Mucosa of descending colon (tissue), 3 donors: ENCODE measurements around the gene GJB3. TPM values are rescaled to one million over a fixed set of nuclear protein-coding genes. Genes with fewer than 3 reads are reported as not detected.
A peak's percentile ranks its signal among the peaks of the same experiment; 100 is the strongest.

Experiments
- ATAC-seq: fragments of 200-7000 bp; cut with Tn5 transposase; one replicate; pipeline ENCODE4 v1.9.1; 2020; ENCODE audit warnings: mild to moderate bottlenecking, moderate library complexity
- DNase-seq, 3 donors: peaks; one replicate each; pipeline ENCODE4 v3.0.0-alpha.2; 2020
- H3K36me3 ChIP-seq: fragments of 200-600 bp; one replicate; pipeline ENCODE4 v1.8.0; 2021; ENCODE audit warnings: low read depth, mild to moderate bottlenecking
- H3K4me1 ChIP-seq: fragments of 200-600 bp; one replicate; pipeline ENCODE4 v1.8.0; 2021; ENCODE audit warnings: low read depth, mild to moderate bottlenecking
- H3K4me3 ChIP-seq: fragments of 200-600 bp; one replicate; pipeline ENCODE4 v1.8.0; 2021; ENCODE audit warnings: mild to moderate bottlenecking
- H3K9me3 ChIP-seq: fragments of 200-600 bp; one replicate; pipeline ENCODE4 v1.8.0; 2021; ENCODE audit warnings: mild to moderate bottlenecking
- intact Hi-C, 2 donors: fragments of 100-400 bp; cut with DNase I in 1 of 2; cut with micrococcal nuclease in 1 of 2; formaldehyde crosslinking; loops; one replicate each; pipeline versions ENCODE4 v1.11.0 to v1.11.1; 2022; cut with DNase I, micrococcal nuclease
- total RNA-seq, 3 donors: library from RNA; stranded (reverse); fragmentation: NEBNext Ultra II Directional in 2 of 3; extraction: Animal tissue kit (Norgen Biotek cat#: 25700) in 2 of 3; gene quantifications; one replicate each; pipeline versions ENCODE4 v1.2.1 to v1.2.4, GENCODE V29; 2021 to 2023
- TF ChIP-seq, protein P1 (sequence below): fragments of 200-600 bp; IDR thresholded peaks from one replicate; pipeline ENCODE4 v1.8.0; 2022; ENCODE audit warnings: antibody characterized with exemption, mild to moderate bottlenecking
- donor health status: DM: no; HTN: no; CAD: no; lungs with moderate emphysema.
- donor health status: DM: no; HTN: no; CAD: no.
- donor health status: DM: no; HTN: yes; CAD: no.

GJB3 gene
- total RNA-seq, 3 donors from 2014 or later, result 2.7 to 6.1 (median 4.5) TPM

DNA sequence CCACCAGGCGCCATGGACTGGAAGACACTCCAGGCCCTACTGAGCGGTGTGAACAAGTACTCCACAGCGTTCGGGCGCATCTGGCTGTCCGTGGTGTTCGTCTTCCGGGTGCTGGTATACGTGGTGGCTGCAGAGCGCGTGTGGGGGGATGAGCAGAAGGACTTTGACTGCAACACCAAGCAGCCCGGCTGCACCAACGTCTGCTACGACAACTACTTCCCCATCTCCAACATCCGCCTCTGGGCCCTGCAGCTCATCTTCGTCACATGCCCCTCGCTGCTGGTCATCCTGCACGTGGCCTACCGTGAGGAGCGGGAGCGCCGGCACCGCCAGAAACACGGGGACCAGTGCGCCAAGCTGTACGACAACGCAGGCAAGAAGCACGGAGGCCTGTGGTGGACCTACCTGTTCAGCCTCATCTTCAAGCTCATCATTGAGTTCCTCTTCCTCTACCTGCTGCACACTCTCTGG lies 3.8 kb downstream of the GJB3 start:
- DNase-seq, result no peak
- Histone ChIP-seq H3K4me3 (no peak overlapping the region), H3K36me3 (no peaks in the 10 kb centered on the region), H3K9me3 (no peaks in the 10 kb centered on the region), H3K4me1 (peaks cover 25% of the 10 kb centered on the region)
- TF ChIP-seq, protein P1, sequence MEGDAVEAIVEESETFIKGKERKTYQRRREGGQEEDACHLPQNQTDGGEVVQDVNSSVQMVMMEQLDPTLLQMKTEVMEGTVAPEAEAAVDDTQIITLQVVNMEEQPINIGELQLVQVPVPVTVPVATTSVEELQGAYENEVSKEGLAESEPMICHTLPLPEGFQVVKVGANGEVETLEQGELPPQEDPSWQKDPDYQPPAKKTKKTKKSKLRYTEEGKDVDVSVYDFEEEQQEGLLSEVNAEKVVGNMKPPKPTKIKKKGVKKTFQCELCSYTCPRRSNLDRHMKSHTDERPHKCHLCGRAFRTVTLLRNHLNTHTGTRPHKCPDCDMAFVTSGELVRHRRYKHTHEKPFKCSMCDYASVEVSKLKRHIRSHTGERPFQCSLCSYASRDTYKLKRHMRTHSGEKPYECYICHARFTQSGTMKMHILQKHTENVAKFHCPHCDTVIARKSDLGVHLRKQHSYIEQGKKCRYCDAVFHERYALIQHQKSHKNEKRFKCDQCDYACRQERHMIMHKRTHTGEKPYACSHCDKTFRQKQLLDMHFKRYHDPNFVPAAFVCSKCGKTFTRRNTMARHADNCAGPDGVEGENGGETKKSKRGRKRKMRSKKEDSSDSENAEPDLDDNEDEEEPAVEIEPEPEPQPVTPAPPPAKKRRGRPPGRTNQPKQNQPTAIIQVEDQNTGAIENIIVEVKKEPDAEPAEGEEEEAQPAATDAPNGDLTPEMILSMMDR, result no peak
- intact Hi-C loops, result no loop called here
- no peak for ATAC-seq

DNA sequence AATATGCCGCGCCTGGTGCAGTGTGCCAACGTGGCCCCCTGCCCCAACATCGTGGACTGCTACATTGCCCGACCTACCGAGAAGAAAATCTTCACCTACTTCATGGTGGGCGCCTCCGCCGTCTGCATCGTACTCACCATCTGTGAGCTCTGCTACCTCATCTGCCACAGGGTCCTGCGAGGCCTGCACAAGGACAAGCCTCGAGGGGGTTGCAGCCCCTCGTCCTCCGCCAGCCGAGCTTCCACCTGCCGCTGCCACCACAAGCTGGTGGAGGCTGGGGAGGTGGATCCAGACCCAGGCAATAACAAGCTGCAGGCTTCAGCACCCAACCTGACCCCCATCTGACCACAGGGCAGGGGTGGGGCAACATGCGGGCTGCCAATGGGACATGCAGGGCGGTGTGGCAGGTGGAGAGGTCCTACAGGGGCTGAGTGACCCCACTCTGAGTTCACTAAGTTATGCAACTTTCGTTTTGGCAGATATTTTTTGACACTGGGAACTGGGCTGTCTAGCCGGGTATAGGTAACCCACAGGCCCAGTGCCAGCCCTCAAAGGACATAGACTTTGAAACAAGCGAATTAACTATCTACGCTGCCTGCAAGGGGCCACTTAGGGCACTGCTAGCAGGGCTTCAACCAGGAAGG lies 4.3 kb downstream of the GJB3 start:
- DNase-seq (no peak), ATAC-seq (no peak)
- TF ChIP-seq, protein P1, result no peak
- Histone ChIP-seq H3K4me1 (peaks cover 25% of the 10 kb centered on the region), H3K4me3 (no peak overlapping the region), H3K36me3 (no peaks in the 10 kb centered on the region), H3K9me3 (no peaks in the 10 kb centered on the region)
- intact Hi-C loops, result no loop called here

DNA sequence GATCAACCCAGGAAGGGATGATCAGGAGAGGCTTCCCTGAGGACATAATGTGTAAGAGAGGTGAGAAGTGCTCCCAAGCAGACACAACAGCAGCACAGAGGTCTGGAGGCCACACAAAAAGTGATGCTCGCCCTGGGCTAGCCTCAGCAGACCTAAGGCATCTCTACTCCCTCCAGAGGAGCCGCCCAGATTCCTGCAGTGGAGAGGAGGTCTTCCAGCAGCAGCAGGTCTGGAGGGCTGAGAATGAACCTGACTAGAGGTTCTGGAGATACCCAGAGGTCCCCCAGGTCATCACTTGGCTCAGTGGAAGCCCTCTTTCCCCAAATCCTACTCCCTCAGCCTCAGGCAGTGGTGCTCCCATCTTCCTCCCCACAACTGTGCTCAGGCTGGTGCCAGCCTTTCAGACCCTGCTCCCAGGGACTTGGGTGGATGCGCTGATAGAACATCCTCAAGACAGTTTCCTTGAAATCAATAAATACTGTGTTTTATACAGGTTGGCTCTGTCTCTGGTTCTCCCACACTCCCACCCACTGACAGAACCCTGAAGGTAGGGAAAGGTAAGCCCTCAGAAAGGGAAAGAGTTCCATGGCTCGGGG lies 5.0 kb downstream of the GJB3 start:
- H3K9me3 ChIP-seq, result no peaks in the 10 kb centered on the region
- TF ChIP-seq, protein P1, result no peak
- H3K4me1 ChIP-seq, result peaks cover 25% of the 10 kb centered on the region
- DNase-seq, result no peak
- ATAC-seq, result no peak
- intact Hi-C loops, result no loop called here
- no peak overlapping the region for H3K4me3 ChIP-seq
- no peaks in the 10 kb centered on the region for H3K36me3 ChIP-seq

GRCh38 chr1:34786521-34787325 lies 5.7 kb downstream of the GJB3 start:
- intact Hi-C loops, result no loop called here
- DNase-seq (peak in 2 of 3 donors; percentile 82 to 86), ATAC-seq (peak; percentile 85)
- no peak overlapping the region for H3K4me3 ChIP-seq
- no peaks in the 10 kb centered on the region for H3K36me3 ChIP-seq
- TF ChIP-seq, protein P1, result peak; percentile 41
- H3K9me3 ChIP-seq, result no peaks in the 10 kb centered on the region
- H3K4me1 ChIP-seq, result peaks cover 17% of the 10 kb centered on the region

- DNase-seq (no peak), ATAC-seq (no peak)
- H3K4me1 ChIP-seq, result peaks cover 10% of the 10 kb centered on the region
- no peaks in the 10 kb centered on the region for H3K36me3 ChIP-seq
- TF ChIP-seq, protein P1, result no peak
- H3K9me3 ChIP-seq, result no peaks in the 10 kb centered on the region
- intact Hi-C loops, result no loop called here
- no peak overlapping the region for H3K4me3 ChIP-seq
Measured at GRCh38 chr1:34787461-34788420, 6.7 kb downstream of the GJB3 start.
